Central memory CD4-positive, alpha-beta T cell (primary cell): Measurements from ENCODE around the gene DMAP1.
"Not testable (repeated sequence)": the region's sequence is repeated elsewhere in the genome, so short reads cannot be mapped to it uniquely, and the experiment has no call there.

Source experiments
- DNase-seq: peaks from one replicate; pipeline ENCODE4 v3.0.0; 2022
- total RNA-seq, 3 experiments: gene quantifications; one replicate each; lab custom pipeline; 2026; lab: John Stamatoyannopoulos, UW

The DMAP1 gene, protein sequence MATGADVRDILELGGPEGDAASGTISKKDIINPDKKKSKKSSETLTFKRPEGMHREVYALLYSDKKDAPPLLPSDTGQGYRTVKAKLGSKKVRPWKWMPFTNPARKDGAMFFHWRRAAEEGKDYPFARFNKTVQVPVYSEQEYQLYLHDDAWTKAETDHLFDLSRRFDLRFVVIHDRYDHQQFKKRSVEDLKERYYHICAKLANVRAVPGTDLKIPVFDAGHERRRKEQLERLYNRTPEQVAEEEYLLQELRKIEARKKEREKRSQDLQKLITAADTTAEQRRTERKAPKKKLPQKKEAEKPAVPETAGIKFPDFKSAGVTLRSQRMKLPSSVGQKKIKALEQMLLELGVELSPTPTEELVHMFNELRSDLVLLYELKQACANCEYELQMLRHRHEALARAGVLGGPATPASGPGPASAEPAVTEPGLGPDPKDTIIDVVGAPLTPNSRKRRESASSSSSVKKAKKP
- total RNA-seq: 45.3 to 87.6 (median 60.0) reads per million in 3 experiments

DNA sequence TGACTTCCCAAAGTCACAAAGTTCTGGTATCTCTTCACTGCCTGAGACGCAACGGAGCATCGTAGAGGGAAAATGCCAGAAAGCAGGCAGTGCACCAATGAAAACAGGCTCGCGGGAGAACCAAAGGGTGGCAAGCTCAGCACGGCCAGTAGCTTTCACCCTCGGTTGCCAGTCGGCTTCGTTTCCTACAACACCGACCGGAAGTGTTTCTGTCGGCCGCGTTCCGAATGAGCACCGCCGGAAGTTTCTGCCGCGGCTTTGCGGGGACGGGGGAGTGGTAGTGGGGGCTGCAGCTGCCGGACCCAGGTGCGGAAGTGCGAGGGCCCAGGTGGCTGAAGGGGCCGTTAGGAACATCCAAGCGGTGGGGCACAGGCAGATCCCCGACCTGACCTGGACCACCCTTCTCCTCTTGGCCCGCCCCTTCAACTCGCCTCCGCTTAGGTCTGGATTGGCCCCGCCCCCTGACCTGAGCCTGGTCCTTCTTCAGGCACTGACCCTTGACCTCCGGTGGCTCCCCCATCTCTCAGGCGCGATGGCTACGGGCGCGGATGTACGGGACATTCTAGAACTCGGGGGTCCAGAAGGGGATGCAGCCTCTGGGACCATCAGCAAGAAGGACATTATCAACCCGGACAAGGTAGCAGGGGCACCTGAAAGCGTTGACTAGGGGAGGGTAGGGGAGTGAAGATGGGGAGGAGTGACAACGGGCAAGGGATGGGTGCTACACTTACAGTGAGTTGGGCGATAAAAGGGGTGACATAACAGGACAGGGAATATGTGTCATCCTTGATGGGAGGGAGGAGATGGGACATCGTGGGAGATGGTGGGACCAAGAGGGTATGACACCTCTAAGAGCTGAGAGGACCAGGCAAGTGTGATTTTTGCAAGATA is at the start of gene DMAP1:
TSS of gene DMAP1 (plus strand) at position 250 of the 891 bp plus-strand sequence. CDS start at position 533, 283 bp downstream.
- DNase-seq: peak; percentile 80

DNA sequence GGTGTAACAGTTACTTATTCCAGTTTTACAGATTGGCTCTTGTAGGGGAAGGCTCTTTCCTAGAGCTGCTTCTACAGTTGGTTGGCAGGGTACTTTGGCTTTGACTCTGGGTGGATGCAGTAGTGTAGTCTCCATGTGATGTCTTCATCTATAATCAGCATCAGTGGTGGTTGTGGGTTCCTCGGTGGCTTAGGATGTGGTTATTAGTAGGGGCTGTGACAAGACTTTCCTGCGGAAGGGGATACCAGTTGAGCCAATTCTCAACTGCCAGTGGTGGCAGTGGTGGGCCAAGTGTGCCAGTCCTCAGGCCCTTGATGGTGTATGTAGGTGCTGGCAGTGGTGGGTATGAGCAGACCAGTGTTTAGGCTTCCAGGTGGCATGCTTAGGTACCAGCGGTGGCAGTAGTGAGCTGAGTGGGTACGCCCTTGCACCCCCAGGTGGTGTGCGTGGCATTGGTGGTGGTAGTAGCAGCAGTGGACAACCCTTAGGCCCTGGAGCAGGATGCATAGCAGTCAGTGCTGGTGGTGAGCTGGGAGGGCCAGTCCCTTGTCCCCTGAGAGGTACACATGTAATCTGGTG is 44.7 kb upstream of the DMAP1 start:
- no peak for DNase-seq

DNA sequence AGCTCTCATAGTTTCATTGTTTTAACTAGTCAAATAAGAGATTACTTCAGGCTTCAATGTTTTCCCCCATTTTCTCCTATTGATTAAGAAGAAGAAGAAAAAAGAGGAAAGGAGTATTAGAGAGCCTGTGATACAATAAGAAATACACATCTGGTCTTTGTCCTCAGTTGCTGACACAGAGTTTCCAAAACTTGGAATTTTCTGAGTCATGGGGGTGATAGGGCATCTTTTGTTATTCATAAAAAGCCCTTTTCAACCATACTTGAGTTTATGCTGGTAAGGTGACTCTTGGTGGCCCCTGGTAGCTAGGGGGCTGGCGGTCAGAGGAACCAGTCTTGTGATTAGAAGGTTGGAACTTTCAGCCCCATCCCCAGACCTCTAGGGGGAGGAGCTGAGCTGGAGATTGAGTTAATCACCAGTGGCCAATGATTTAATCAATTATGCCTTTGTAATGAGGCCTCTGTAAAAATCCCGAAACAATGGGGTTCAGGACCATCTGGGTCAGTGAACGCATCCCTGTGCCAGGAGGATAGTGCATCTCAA is 42.9 kb upstream of the DMAP1 start:
- DNase-seq: no peak

DNA sequence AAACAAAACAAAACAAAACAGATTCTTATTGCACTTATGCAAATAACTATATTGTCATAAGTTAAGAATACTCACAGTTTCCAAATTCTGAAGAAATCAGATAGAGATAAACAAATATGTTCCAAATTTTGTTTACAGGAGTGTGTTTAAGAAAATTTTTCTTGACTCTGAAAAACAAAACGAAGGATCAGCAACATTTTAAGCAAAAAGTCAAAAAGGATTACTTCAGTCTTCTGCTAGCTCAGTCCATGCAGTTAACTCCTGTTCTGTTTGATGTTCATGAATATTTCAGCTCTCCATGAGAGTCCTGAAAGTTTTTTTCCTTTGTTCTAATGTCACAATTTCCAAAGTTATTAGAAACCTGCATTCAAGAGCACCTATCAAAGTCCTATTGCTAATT is 38.6 kb upstream of the DMAP1 start:
- DNase-seq: no peak

DNA sequence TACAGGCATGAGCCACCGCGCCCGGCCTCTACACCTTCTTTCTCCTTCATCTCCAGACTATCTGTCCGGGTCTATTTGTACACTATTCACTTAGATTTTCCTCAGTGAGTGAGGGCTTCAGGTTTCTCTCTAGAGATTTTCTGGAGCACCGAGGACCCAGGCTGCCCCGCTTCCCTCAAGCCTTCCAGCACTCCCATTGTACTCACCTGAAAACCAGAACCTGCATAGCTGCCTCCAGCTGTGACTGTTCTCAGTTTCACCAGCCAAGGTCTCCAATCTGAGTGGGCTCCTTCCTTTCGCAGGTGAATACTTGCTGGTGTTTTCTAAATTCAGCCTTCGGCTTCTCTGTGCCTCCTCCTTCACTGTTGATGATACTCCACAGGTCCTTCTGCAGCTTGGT is 12.9 kb upstream of the DMAP1 start:
- DNase-seq: no peak

DNA sequence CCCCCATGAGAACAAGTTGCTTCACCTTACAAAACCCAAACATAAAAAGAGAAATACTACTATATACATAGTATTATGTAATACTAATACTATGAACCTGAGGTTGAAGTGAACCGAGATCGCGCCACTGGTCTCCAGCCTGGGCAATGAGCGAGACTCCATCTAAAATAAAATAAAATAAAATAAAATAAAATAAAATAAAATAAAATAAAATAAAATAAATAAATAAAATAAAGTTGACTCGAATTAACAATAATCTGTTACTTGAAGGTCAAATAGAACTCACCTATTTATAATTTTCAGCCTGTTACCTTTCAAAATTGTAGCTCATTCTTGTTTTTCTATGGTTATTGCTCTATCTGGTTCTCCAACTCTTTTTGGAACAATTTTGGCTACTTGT is 6.7 kb upstream of the DMAP1 start:
- not testable (repeated sequence) for DNase-seq

DNA sequence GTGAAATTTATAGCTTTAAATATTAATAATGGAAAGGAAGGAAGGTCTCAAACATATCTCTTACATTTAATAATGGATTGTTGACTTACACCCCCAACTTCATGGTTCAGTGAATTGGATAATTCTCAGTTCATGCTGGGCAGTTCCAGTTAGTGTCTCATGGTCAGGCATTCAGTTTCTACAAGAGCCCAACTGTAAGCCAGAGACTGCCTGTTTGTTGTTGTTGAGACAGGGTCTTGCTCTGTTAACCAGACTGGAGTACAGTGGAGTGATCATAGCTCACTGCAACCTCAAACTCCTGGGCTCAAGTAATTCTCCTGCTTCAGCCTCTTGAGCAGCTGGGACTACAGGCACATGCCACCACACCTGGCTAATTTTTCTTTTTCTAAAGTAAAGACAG is 5.0 kb upstream of the DMAP1 start:
- no peak for DNase-seq

DNA sequence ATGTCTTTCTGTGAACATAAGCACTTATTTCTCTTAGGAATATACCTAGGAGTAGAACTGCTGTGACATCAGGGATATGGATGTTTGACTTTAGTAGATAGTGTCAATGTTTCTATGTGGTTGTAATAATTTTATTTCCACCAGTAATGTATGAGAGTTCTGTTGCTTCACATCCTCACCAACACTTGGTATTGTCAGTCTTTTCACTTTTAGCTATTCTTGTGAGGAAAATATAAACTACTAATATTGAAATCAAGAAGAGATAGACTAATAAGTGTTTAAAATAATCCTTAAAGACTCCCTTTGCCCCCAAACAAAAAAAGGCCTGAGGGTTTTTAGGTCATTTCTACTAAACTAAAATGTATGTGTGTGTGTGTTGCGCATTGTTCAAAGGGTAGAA is 2.7 kb upstream of the DMAP1 start:
- DNase-seq: no peak

DNA sequence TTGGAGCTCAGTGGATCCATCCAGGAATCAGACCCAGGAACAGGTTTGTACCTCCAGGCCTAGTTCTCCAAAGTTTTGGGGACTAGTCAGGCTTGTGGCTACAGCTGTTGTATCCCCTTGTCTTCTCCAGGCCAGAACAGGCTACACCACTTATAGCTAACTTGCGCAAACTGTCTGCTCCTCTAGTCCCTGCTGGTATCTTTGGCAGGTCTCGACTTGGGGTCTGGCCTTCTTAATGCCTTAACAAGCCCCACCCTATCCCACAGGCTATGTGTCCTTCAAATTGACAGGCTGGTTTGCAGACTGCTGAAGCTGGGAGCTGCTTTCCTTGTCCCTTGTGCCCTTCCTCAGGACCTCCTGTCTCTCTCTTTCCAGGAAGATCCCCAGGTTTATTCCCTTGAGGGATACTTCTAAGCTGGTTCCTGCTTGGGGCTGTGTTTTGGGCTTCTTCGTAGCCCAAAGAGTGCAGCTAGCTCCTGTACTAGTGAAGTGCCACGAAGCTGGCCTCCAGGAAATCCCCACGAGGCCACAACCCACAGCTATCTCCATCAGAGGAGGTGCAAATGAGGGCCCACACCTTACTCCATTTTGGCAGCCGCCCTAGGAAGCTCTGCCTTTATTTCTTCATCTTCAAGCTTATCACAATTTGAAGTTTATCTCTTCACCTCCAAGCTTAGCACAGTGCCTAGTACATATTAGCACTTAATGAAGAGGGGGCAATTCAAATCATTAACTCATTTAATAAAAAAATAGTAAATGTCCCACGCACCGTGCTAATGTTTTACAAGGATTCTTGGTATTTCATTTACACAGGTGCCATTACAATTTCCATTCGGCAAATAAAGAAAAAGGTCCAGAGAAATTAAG is 683 bp upstream of the DMAP1 start:
- DNase-seq: peak; percentile 33

DNA sequence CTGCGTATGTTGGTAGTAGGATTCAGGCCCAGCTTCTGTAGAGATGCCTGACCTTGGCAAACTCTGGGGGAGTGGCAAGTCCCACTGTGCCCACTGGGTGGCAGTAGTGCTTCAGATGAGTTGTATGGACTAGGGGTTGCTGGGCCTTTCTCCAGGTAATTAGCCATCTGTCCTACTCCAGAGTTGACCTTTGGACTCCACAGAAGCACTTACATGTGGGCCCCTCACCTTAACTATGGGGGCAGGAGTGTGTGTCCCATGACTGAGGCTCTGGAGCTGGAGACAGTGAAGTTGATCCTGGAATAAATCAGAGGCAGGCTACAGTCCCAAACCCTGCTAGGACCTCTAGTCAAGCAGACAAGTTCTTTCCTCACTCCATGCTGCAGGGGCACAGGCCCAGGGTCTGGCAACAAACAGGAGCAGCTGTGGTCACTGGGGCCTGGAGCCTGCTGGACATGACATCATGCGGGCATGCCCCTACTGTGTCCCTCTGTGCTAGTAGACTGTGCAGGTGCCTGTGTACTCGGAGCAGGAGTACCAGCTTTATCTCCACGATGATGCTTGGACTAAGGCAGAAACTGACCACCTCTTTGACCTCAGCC is 4.6 kb downstream of the DMAP1 start:
- peak; percentile 39 for DNase-seq

DNA sequence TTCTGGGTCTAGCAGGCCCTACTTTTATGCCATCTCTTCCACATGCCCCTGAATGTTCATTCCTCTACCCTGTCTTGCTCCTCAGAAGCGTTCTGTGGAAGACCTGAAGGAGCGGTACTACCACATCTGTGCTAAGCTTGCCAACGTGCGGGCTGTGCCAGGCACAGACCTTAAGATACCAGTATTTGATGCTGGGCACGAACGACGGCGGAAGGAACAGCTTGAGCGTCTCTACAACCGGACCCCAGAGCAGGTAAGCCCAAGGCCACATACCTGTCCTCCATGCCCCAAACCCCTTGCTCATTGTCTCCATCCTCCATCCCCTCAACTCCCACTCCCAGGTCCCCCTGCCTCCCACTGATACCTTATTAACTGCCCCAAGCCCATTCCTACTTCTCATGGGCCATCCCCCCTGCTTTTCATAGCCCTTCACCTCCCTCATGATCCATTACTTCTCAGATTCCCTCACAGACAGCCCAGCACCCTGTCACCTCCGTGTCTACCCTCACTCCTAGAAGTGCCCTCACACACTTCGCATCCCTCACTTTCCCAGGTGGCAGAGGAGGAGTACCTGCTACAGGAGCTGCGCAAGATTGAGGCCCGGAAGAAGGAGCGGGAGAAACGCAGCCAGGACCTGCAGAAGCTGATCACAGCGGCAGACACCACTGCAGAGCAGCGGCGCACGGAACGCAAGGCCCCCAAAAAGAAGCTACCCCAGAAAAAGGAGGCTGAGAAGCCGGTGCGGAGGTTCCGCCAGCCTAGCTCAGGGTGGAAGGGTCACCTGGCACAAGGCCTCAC is 5.4 kb downstream of the DMAP1 start:
- DNase-seq: no peak

DNA sequence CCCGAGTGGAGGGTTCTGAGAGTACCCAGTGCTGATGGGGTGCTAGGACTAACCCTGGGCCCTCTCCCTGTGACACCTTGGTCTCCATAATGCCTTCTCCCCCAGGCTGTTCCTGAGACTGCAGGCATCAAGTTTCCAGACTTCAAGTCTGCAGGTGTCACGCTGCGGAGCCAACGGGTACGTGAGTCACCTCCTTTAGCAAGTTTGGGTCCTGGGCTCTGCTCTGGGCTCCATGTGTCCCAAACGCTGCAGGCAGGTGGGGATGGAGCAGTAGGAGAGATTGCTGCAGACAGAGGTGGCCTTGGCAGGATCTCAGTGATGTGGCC is 6.0 kb downstream of the DMAP1 start:
- no peak for DNase-seq

DNA sequence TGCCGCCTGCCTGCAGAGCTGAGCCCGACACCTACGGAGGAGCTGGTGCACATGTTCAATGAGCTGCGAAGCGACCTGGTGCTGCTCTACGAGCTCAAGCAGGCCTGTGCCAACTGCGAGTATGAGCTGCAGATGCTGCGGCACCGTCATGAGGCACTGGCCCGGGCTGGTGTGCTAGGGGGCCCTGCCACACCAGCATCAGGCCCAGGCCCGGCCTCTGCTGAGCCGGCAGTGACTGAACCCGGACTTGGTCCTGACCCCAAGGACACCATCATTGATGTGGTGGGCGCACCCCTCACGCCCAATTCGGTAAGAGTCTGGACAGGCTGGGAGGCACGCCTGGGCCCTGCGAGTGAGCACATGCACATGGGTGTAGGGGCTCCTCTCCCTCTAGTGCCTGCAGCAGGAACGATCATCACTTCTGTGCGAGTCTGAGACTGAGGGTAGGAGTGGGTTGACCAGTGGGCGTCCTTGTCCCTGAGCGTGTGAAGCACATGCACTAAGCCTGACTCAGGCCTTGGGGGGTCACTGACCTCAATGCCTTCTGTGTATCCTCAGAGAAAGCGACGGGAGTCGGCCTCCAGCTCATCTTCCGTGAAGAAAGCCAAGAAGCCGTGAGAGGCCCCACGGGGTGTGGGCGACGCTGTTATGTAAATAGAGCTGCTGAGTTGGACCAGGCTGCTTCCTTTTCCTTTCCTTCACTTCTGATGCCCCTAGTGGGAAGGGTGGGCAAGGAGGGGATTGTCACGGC is 6.9 kb downstream of the DMAP1 start:
- no peak for DNase-seq

DNA sequence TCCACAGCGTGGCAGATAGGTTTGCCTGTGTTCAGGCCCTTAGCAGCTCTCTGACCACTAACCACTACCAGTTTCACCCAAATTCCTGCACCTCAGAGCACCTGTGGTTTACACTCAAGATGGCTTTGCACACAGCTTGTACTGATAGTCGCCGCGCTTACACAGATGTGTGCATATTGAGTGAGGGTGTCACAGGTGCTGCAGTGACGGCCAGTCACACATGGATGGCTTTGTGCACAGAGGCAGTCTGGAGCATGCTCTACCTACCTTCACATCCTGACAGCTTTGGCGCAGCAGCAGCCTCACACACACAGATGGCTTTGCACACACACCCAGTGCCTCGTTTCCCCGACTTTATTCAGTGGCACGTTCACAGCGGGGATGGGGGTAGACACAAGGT is 7.5 kb downstream of the DMAP1 start:
- no peak for DNase-seq

DNA sequence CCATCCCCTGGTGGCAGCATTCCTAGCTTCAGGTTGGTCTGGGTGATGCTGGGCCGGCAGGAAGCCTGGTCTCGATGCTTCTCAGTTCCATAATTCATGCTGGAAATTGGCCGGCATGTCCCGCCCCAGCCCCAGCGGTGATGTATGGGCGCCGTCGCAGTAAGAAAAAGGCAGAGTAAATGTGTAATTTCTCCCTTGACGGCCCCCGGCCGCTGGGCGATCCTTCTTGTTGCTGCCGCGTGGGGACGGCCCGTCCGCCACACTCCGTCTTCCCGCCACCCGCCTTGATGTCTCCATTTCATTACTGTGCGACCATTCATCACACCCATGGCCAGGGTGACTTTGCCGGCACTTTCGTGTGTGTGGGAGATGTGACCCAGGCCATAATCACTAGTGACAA is 8.5 kb downstream of the DMAP1 start:
- no peak for DNase-seq

DNA sequence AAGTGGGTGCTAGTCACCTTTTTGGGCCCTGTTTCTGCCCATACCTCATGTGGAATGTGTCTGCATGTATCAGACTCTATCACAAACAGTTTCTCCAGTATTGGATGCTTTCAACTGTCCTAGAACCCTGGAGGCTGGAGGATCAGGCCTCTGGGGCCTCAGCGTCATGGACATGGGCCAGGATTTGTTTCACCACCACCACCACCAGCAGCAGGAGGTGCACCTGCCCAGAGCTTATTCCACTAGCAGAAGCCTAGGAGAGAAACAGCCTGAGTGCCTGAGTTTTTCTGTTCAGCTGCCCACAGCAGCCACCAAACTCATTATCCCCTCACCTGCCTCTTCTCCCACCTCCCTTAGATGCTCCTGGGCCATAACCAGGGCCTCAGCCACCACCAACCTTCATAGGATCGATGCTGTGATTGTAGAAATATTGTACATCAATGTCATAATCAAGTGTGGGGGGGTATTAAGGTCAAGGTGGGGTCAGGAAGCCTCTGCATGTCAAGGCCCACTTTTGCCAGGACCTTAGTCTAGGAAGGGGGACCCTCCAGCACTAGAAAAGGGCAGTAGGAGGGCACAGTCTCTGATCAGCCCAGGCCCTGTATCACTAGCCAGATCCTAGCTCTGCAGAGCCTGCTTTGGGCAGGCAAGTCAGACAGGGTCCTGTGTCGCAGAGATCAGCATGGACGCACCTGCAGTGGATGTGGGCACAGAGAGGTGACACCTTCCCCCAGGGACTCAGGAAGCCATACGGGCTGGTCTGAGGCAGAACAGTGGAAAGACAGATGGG is 9.3 kb downstream of the DMAP1 start:
- no peak for DNase-seq

DNA sequence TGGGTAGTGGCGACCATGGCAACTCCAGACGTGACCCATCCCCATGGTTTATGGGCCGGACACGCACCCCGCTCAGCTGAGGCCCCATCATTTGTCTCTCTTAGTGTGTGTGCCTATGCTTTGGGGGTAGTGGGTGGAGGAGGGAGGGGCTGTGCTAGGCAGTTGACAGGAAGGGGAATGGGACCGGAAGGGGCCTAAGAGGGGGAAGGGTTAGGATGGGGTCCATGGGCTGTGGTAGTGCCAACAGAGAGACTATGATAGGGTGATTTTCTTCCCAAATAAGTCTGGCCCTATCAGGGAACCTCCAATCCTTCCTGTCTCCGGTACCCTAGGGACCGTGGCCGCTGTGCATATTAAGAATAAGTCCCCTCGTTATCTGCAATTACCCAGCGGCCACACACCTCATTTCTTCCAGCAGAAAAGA is 9.9 kb downstream of the DMAP1 start:
- no peak for DNase-seq

DNA sequence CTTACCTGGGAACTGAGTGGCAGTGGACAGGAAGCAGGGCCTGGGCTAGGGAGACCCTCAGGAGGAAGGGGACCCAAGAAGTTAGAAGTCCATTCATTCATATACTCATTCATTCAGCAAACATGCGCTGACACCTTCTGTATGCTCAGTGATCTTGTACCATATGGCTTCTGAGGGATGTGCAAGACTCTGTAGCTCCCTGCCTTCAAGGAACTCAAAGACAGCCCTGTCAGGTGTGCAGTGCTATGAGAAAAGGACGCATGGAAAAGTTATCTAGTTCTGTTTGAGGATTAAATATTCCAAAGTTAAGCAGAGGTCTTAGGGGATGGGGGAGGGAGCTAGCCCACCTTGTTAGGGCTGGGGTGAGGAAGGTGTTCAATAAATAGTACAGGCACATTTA is 12.5 kb downstream of the DMAP1 start:
- DNase-seq: no peak

DNA sequence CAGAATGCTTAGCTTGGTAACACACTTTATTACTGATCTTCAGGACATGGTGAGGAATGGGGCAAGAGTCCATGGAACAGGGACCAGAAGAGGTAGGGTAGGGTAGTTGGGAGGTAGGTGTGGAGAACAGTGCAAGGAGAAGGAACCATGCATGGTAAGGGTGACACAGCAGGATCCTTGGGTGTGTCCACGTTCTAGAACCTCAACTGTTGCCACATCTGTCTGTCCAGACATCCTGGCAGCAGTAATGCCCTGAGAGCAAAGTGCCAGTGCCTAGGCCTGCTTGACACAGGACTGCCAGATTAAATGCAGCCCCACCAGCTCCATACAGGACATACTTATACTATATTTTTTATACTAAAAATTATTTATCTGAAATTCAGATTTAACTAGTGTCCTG is 13.9 kb downstream of the DMAP1 start:
- no peak for DNase-seq
